Astrocyte of the hippocampus (primary cell): ENCODE results near the gene ELOVL5.
"Not testable (repeated sequence)": the region's sequence is repeated elsewhere in the genome, so short reads cannot be mapped to it uniquely, and the experiment has no call there.

Experiments used
- DNase-seq: peaks from one replicate; pipeline ENCODE4 v3.0.0; 2011; ENCODE audit warnings: low read depth, low spot score

The ELOVL5 gene

GRCh38 chr6:53348371-53349208, at the start of gene ELOVL5:
Gene ELOVL5, minus strand, starts transcription at chr6:53348950. Its CDS starts 53,251 bp downstream, at chr6:53295699.
- DNase-seq: peak; percentile 99

- no peak for DNase-seq
Measured at GRCh38 chr6:53397283-53397682, 48.5 kb upstream of the ELOVL5 start.

GRCh38 chr6:53395986-53396385, 47.2 kb upstream of the ELOVL5 start:
- DNase-seq: no peak

GRCh38 chr6:53394704-53395103, 46.0 kb upstream of the ELOVL5 start:
- no peak for DNase-seq

- no peak for DNase-seq
Measured at GRCh38 chr6:53391170-53391569, 42.4 kb upstream of the ELOVL5 start.

GRCh38 chr6:53390010-53390409, 41.3 kb upstream of the ELOVL5 start:
- no peak for DNase-seq

GRCh38 chr6:53388615-53389014, 39.9 kb upstream of the ELOVL5 start:
- not testable (repeated sequence) for DNase-seq

GRCh38 chr6:53382421-53382820, 33.7 kb upstream of the ELOVL5 start:
- DNase-seq: no peak

- no peak for DNase-seq
Measured at GRCh38 chr6:53378208-53378607, 29.5 kb upstream of the ELOVL5 start.

- no peak for DNase-seq
Measured at GRCh38 chr6:53377793-53378192, 29.0 kb upstream of the ELOVL5 start.

GRCh38 chr6:53377289-53377688, 28.5 kb upstream of the ELOVL5 start:
- no peak for DNase-seq

GRCh38 chr6:53376661-53377226, 28.0 kb upstream of the ELOVL5 start:
- no peak for DNase-seq

- peak; percentile 7 for DNase-seq
Measured at GRCh38 chr6:53375847-53376246, 27.1 kb upstream of the ELOVL5 start.

- DNase-seq: no peak
Measured at GRCh38 chr6:53373638-53374037, 24.9 kb upstream of the ELOVL5 start.

- DNase-seq: no peak
Measured at GRCh38 chr6:53369876-53370515, 21.2 kb upstream of the ELOVL5 start.

- DNase-seq: no peak
Measured at GRCh38 chr6:53369051-53369450, 20.3 kb upstream of the ELOVL5 start.

GRCh38 chr6:53366128-53366641, 17.4 kb upstream of the ELOVL5 start:
- no peak for DNase-seq

- no peak for DNase-seq
Measured at GRCh38 chr6:53363341-53364079, 14.8 kb upstream of the ELOVL5 start.

GRCh38 chr6:53361549-53362031, 12.8 kb upstream of the ELOVL5 start:
- DNase-seq: peak; percentile 70

GRCh38 chr6:53360093-53360912, 11.6 kb upstream of the ELOVL5 start:
- peak; percentile 51 for DNase-seq

GRCh38 chr6:53359843-53360092, 11.0 kb upstream of the ELOVL5 start:
- no peak for DNase-seq
